HepG2 (cell line): ENCODE measurements around the gene PLK5. TPM values are rescaled to one million over a fixed set of nuclear protein-coding genes. Genes with fewer than 3 reads are reported as not detected.

Experiments
- ATAD3A ChIP-seq: sonication (generic); formaldehyde crosslinking; IDR thresholded peaks from 2 replicates; pipeline ENCODE4 v1.4.0; 2020; ENCODE audit warnings: missing genetic modification reagents
- CSRNP1 ChIP-seq: sonication (generic); formaldehyde crosslinking; IDR thresholded peaks from 2 replicates; pipeline ENCODE4 v1.8.1; 2023; ENCODE audit warnings: mild to moderate bottlenecking, missing genetic modification reagents
- EHMT2 ChIP-seq: fragments of 200-600 bp; sonication (generic); IDR thresholded peaks from 2 replicates; pipeline ENCODE4 v1.7.0; 2017; ENCODE audit warnings: antibody characterized with exemption, low read depth, low read length, borderline replicate concordance
- MXI1 ChIP-seq: IDR thresholded peaks from 3 replicates; pipeline ENCODE4 v1.6.1; 2012; ENCODE audit warnings: low read depth, low read length, inconsistent platforms, borderline replicate concordance
- PRDM4 ChIP-seq: sonication (generic); formaldehyde crosslinking; IDR thresholded peaks from 2 replicates; pipeline ENCODE4 v1.9.0; 2021; ENCODE audit warnings: missing genetic modification reagents, borderline replicate concordance
- RNF219 ChIP-seq: sonication (generic); formaldehyde crosslinking; IDR thresholded peaks from 2 replicates; pipeline ENCODE4 v1.5.0; 2020; ENCODE audit warnings: mild to moderate bottlenecking, missing genetic modification reagents
- WIZ ChIP-seq: sonication (generic); formaldehyde crosslinking; IDR thresholded peaks from 2 replicates; pipeline ENCODE4 v1.5.1; 2020; ENCODE audit warnings: mild to moderate bottlenecking, missing genetic modification reagents
- ZNF143 ChIP-seq: sonication (generic); formaldehyde crosslinking; IDR thresholded peaks from 2 replicates; pipeline ENCODE4 v1.4.0; 2020; ENCODE audit warnings: missing genetic modification reagents
- ZNF18 ChIP-seq: sonication (generic); formaldehyde crosslinking; IDR thresholded peaks from 2 replicates; pipeline ENCODE4 v1.8.0; 2022; ENCODE audit warnings: mild to moderate bottlenecking, missing genetic modification reagents; ENCODE audit not compliant: insufficient replicate concordance
- ZNF510 ChIP-seq: sonication (generic); formaldehyde crosslinking; IDR thresholded peaks from 2 replicates; pipeline ENCODE4 v1.4.0; 2020; ENCODE audit warnings: low read depth, mild to moderate bottlenecking, missing genetic modification reagents
- ZNF713 ChIP-seq: sonication (generic); formaldehyde crosslinking; IDR thresholded peaks from 2 replicates; pipeline ENCODE4 v1.4.0; 2020; ENCODE audit warnings: mild to moderate bottlenecking, missing genetic modification reagents
- polyA plus RNA-seq, 8 experiments: library from polyadenylated mRNA; depleted of rRNA in 3 of 8; stranded (reverse) in 7 of 8; unstranded in 1 of 8; fragments of >200 nt; fragmentation: Illumina TruSeq in 4 of 8; extraction: Trizol in 4 of 8; gene quantifications; 2 replicates each; pipeline versions ENCODE4 v1.2.1 to v1.2.3, GENCODE V29; 2011 to 2016; ENCODE audit warnings: low read depth in 4 of 8, missing spikeins in 1 of 8, mixed read lengths in 1 of 8; ENCODE audit not compliant: insufficient read depth in 1 of 8
- total RNA-seq, 5 experiments: library from RNA; depleted of rRNA; stranded (reverse); fragments of >200 nt; fragmentation: Illumina TruSeq; extraction: Trizol; gene quantifications; 2 replicates each; pipeline ENCODE4 v1.2.3, GENCODE V29; 2016; ENCODE audit warnings: low read depth in 1 of 5

Gene PLK5
- total and polyA plus RNA-seq, 2 of the 13 experiments (the other 11 are each of a cell fraction or from before 2014, with no cell fraction given): not detected

GRCh38 chr19:1487576-1488281, 36.1 kb upstream of the PLK5 start (continued):
- TF ChIP-seq RNF219 (CRISPR knock-in tag) (no peak), ZNF713 (CRISPR knock-in tag) (no peak), CSRNP1 (CRISPR knock-in tag) (no peak), PRDM4 (CRISPR knock-in tag) (no peak), ZNF510 (no peak), ZNF143 (CRISPR knock-in tag) (no peak), MXI1 (no peak), WIZ (no peak), ATAD3A (CRISPR knock-in tag) (no peak), EHMT2 (no peak), ZNF18 (CRISPR knock-in tag) (no peak)
